Neural cell (in vitro differentiated cells): ENCODE measurements around the gene AMD1.

Experiments used
- POLR2AphosphoS5 ChIP-seq: IDR thresholded peaks from 2 replicates; pipeline ENCODE4 v1.6.1; 2012
- TF ChIP-seq, protein P1 (sequence below): fragments of 450-650 bp; IDR thresholded peaks from 2 replicates; pipeline ENCODE4 v1.5.1; 2014; ENCODE audit warnings: antibody characterized with exemption, mild to moderate bottlenecking, moderate library complexity; ENCODE audit not compliant: poor library complexity, severe bottlenecking

DNA sequence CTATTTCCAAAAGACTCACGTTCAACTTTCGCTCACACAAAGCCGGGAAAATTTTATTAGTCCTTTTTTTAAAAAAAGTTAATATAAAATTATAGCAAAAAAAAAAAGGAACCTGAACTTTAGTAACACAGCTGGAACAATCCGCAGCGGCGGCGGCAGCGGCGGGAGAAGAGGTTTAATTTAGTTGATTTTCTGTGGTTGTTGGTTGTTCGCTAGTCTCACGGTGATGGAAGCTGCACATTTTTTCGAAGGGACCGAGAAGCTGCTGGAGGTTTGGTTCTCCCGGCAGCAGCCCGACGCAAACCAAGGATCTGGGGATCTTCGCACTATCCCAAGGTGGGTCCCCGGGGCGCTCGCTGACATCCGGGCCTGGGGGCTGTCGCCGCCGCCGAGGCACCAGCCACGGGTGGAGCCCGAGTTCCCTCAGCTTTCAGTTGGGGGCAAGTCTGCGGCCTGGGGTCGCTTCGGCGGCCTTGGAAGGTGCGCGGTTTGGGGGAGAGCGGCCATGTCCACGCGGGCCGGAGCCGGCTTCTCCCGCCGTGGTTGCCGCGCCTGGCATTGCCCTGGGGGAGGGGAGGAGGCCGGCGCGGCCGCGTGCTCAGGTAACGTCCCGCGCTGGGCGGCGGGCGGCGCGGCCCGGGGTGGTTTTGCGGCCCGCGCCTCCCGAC, 429 bp downstream of the AMD1 start:
- TF ChIP-seq, protein P1, sequence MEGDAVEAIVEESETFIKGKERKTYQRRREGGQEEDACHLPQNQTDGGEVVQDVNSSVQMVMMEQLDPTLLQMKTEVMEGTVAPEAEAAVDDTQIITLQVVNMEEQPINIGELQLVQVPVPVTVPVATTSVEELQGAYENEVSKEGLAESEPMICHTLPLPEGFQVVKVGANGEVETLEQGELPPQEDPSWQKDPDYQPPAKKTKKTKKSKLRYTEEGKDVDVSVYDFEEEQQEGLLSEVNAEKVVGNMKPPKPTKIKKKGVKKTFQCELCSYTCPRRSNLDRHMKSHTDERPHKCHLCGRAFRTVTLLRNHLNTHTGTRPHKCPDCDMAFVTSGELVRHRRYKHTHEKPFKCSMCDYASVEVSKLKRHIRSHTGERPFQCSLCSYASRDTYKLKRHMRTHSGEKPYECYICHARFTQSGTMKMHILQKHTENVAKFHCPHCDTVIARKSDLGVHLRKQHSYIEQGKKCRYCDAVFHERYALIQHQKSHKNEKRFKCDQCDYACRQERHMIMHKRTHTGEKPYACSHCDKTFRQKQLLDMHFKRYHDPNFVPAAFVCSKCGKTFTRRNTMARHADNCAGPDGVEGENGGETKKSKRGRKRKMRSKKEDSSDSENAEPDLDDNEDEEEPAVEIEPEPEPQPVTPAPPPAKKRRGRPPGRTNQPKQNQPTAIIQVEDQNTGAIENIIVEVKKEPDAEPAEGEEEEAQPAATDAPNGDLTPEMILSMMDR: no peak
- TF ChIP-seq POLR2AphosphoS5: no peak
